Dermis microvascular lymphatic vessel endothelial cell (primary cell): ENCODE measurements around the gene USP17L18. TPM values are rescaled to one million over a fixed set of nuclear protein-coding genes. Genes with fewer than 3 reads are reported as not detected.
"Not testable (repeated sequence)": the region's sequence is repeated elsewhere in the genome, so short reads cannot be mapped to it uniquely, and the experiment has no call there.

ENCODE experiments used
- DNase-seq, 2 donors: peaks; one replicate each; pipeline versions ENCODE4 v3.0.0 to v3.0.0-alpha.2; 2010; ENCODE audit warnings: low read depth in 2 of 2
- total RNA-seq: library from RNA; depleted of rRNA; stranded (reverse); fragments of >200 nt; gene quantifications from 2 replicates; pipeline ENCODE4 v1.2.1, GENCODE V29; 2014

The USP17L18 gene
- total RNA-seq: not detected in 2 replicates

- not testable (repeated sequence) for DNase-seq
Measured at GRCh38 chr4:9247953-9248680, at the start of gene USP17L18. Gene USP17L18 (plus strand): TSS chr4:9248630. CDS start chr4:9248630, 0 bp downstream.

GRCh38 chr4:9210357-9210756 is 38.1 kb upstream of the USP17L18 start, which contains the start of gene USP17L10:
Gene USP17L10 (plus strand): TSS chr4:9210657. CDS start chr4:9210657, 0 bp downstream.
- not testable (repeated sequence) for DNase-seq

GRCh38 chr4:9214701-9215100 is 33.7 kb upstream of the USP17L18 start:
- not testable (repeated sequence) for DNase-seq

- not testable (repeated sequence) for DNase-seq
Measured at GRCh38 chr4:9215105-9215504, 33.3 kb upstream of the USP17L18 start, which contains the start of gene USP17L11. Gene USP17L11 (plus strand): TSS chr4:9215405. CDS start chr4:9215405, 0 bp downstream.

GRCh38 chr4:9219852-9220251 is 28.6 kb upstream of the USP17L18 start, which contains the start of gene USP17L12:
Gene USP17L12 (plus strand): TSS chr4:9220152. CDS start chr4:9220152, 0 bp downstream.
- not testable (repeated sequence) for DNase-seq

- not testable (repeated sequence) for DNase-seq
Measured at GRCh38 chr4:9224596-9224995, 23.8 kb upstream of the USP17L18 start, which contains the start of gene USP17L13. Gene USP17L13 (plus strand): TSS chr4:9224896. CDS start chr4:9224896, 0 bp downstream.

- not testable (repeated sequence) for DNase-seq
Measured at GRCh38 chr4:9230249-9230648, 18.2 kb upstream of the USP17L18 start.

- DNase-seq: not testable (repeated sequence)
Measured at GRCh38 chr4:9234085-9234484, 14.3 kb upstream of the USP17L18 start, which contains the start of gene USP17L15. Gene USP17L15 (plus strand): TSS chr4:9234385. CDS start chr4:9234385, 0 bp downstream.

GRCh38 chr4:9238461-9238860 is 10.0 kb upstream of the USP17L18 start:
- not testable (repeated sequence) for DNase-seq

GRCh38 chr4:9243579-9243978 is 4.9 kb upstream of the USP17L18 start, which contains the start of gene USP17L17:
Gene USP17L17 (plus strand): TSS chr4:9243879. CDS start chr4:9243879, 0 bp downstream.
- not testable (repeated sequence) for DNase-seq

- DNase-seq: not testable (repeated sequence)
Measured at GRCh38 chr4:9253078-9253477, 4.6 kb downstream of the USP17L18 start, which contains the start of gene USP17L19. Gene USP17L19 (plus strand): TSS chr4:9253378. CDS start chr4:9253378, 0 bp downstream.

- not testable (repeated sequence) for DNase-seq
Measured at GRCh38 chr4:9257824-9258223, 9.4 kb downstream of the USP17L18 start, which contains the start of gene USP17L20. Gene USP17L20 (plus strand): TSS chr4:9258124. CDS start chr4:9258124, 0 bp downstream.

- DNase-seq: not testable (repeated sequence)
Measured at GRCh38 chr4:9262572-9262971, 14.1 kb downstream of the USP17L18 start, which contains the start of gene USP17L21. Gene USP17L21 (plus strand): TSS chr4:9262872. CDS start chr4:9262872, 0 bp downstream.

- DNase-seq: not testable (repeated sequence)
Measured at GRCh38 chr4:9267319-9267718, 18.9 kb downstream of the USP17L18 start, which contains the start of gene USP17L22. Gene USP17L22 (plus strand): TSS chr4:9267619. CDS start chr4:9267619, 0 bp downstream.

GRCh38 chr4:9271719-9272118 is 23.3 kb downstream of the USP17L18 start:
- not testable (repeated sequence) for DNase-seq

Other genes with a start within 250 kb of the USP17L18 start
- gene FAM90A26, start 78.2 kb upstream of the USP17L18 start, total RNA-seq: not detected in 2 replicates
- gene USP17L10, start 38.0 kb upstream of the USP17L18 start, total RNA-seq: not detected in 2 replicates
- not detected in 2 replicates for gene USP17L11, start 33.2 kb upstream of the USP17L18 start, total RNA-seq
- gene USP17L12, start 28.5 kb upstream of the USP17L18 start, total RNA-seq: not detected in 2 replicates
- gene USP17L13, start 23.7 kb upstream of the USP17L18 start, total RNA-seq: not detected in 2 replicates
- gene USP17L15, start 14.2 kb upstream of the USP17L18 start, total RNA-seq: not detected in 2 replicates
- not detected in 2 replicates for gene USP17L17, start 4.8 kb upstream of the USP17L18 start, total RNA-seq
- not detected in 2 replicates for gene USP17L19, start 4.7 kb downstream of the USP17L18 start, total RNA-seq
- gene USP17L20, start 9.5 kb downstream of the USP17L18 start, total RNA-seq: not detected in 2 replicates
- gene USP17L21, start 14.2 kb downstream of the USP17L18 start, total RNA-seq: not detected in 2 replicates
- not detected in 2 replicates for gene USP17L22, start 19.0 kb downstream of the USP17L18 start, total RNA-seq
- gene USP17L24, start 76.5 kb downstream of the USP17L18 start, total RNA-seq: not detected in 2 replicates
- not detected in 2 replicates for gene USP17L25, start 81.3 kb downstream of the USP17L18 start, total RNA-seq
- not detected in 2 replicates for gene USP17L26, start 86.0 kb downstream of the USP17L18 start, total RNA-seq
- not detected in 2 replicates for gene USP17L5, start 90.8 kb downstream of the USP17L18 start, total RNA-seq
- gene USP17L27, start 95.5 kb downstream of the USP17L18 start, total RNA-seq: not detected in 2 replicates
- gene USP17L28, start 100.3 kb downstream of the USP17L18 start, total RNA-seq: not detected in 2 replicates
- not detected in 2 replicates for gene USP17L29, start 105.0 kb downstream of the USP17L18 start, total RNA-seq
- not detected in 2 replicates for gene USP17L30, start 114.5 kb downstream of the USP17L18 start, total RNA-seq
- gene DEFB131A, start 195.8 kb downstream of the USP17L18 start, total RNA-seq: not detected in 2 replicates